ENCODE results near the gene NOL4.

The NOL4 gene

DNA sequence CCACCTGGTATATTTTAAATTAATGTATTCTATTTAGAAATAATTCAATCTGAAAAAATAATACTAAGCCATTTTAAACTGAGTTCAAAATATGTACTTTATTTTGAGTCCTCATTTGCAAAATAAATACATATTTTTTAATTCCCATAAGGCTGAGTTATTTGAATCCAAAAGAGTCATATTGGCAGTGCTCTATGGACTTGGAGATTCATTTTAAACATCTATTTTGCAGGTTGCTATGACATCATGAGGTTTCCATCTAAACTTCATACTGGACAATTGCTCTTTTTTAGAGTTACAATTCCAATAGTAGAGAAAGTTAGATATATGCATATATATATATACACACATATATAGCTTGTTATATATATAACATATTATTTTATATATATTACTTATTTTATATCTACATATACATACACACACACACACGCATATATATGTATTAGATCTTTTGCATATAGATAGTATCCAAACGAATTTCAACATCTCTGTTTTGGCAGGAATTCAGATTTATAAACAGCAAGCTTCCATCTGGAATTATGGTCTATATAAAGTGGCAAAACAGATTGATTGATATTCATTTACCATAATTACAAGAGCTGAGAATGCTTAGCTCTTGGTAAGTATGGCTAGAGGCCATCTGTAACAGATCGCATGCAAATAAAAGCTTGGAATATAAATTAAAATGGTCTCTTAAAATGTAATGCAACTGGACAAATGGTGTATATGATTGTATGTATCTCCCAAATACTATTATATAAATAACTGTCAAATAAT lies 34.9 kb downstream of the NOL4 start:
- DNase-seq = no peak

Data from SIG-M5 (cell line).